Neural cell (in vitro differentiated cells): ENCODE results near the gene GRM4. TPM values are rescaled to one million over a fixed set of nuclear protein-coding genes. Genes with fewer than 3 reads are reported as not detected.

Source experiments
- H2AFZ ChIP-seq: fragments of 200-600, 300-800 bp; sonication (generic), shearing (Covaris generic); 2 replicates; pipeline ENCODE4 v1.6.0; 2014; ENCODE audit warnings: low read depth, mild to moderate bottlenecking, antibody characterized with exemption, low read length, moderate library complexity
- H3F3A ChIP-seq: fragments of 200-600 bp; shearing (Covaris generic); 2 replicates; pipeline ENCODE4 v1.6.1; 2016; ENCODE audit warnings: mild to moderate bottlenecking, moderate library complexity, mixed read lengths, antibody characterized with exemption, low read length; ENCODE audit not compliant: insufficient read depth, poor library complexity, severe bottlenecking
- H3K27ac ChIP-seq: fragments of 200-600, 300-800 bp; sonication (generic), shearing (Covaris generic); 2 replicates; pipeline ENCODE4 v1.5.1; 2014; ENCODE audit warnings: mild to moderate bottlenecking, low read length, moderate library complexity
- H3K27me3 ChIP-seq: fragments of 300-800, 200-600 bp; sonication (generic), shearing (Covaris generic); 2 replicates; pipeline ENCODE4 v1.6.0; 2014; ENCODE audit warnings: mild to moderate bottlenecking, low read depth, low read length, moderate library complexity; ENCODE audit not compliant: insufficient read depth
- H3K36me3 ChIP-seq: fragments of 300-800, 200-600 bp; sonication (generic), shearing (Covaris generic); 2 replicates; pipeline ENCODE4 v1.5.1; 2014; ENCODE audit warnings: mild to moderate bottlenecking, antibody characterized with exemption, low read length, moderate library complexity; ENCODE audit not compliant: insufficient read depth
- H3K4me2 ChIP-seq: fragments of 300-800, 200-600 bp; sonication (generic), shearing (Covaris generic); 2 replicates; pipeline ENCODE4 v1.6.0; 2014; ENCODE audit warnings: mild to moderate bottlenecking, low read length
- H3K4me3 ChIP-seq: fragments of 300-800, 200-600 bp; sonication (generic), shearing (Covaris generic); 2 replicates; pipeline ENCODE4 v1.5.1; 2014; ENCODE audit warnings: mild to moderate bottlenecking, low read length, moderate library complexity
- H3K79me2 ChIP-seq: fragments of 200-600 bp; shearing (Covaris generic); replicated peaks from 2 replicates; pipeline ENCODE4 v1.6.0; 2014; ENCODE audit warnings: mild to moderate bottlenecking, low read length, moderate library complexity; ENCODE audit not compliant: insufficient read depth
- H3K9ac ChIP-seq: fragments of 300-800, 200-600 bp; sonication (generic), shearing (Covaris generic); 2 replicates; pipeline ENCODE4 v1.6.1; 2016; ENCODE audit warnings: mild to moderate bottlenecking, low read length, mixed read lengths
- H3K9me2 ChIP-seq: fragments of 200-600 bp; shearing (Covaris generic); 2 replicates; pipeline ENCODE4 v1.6.1; 2016; ENCODE audit warnings: mild to moderate bottlenecking, low read length, mixed read lengths; ENCODE audit not compliant: insufficient read depth
- H3K9me3 ChIP-seq: fragments of 200-600, 300-800 bp; sonication (generic), shearing (Covaris generic); 2 replicates; pipeline ENCODE4 v1.6.1; 2016; ENCODE audit warnings: mild to moderate bottlenecking, mixed run types, low read length, moderate library complexity, mixed read lengths
- H4K20me1 ChIP-seq: fragments of 200-600 bp; shearing (Covaris generic); 2 replicates; pipeline ENCODE4 v1.6.1; 2016; ENCODE audit warnings: mild to moderate bottlenecking, mixed run types; ENCODE audit not compliant: insufficient read depth
- EP300 ChIP-seq: fragments of 450-650 bp; conservative IDR thresholded peaks from 2 replicates; pipeline ENCODE4 v1.6.1; 2014; ENCODE audit warnings: antibody characterized with exemption, mild to moderate bottlenecking, moderate library complexity; ENCODE audit not compliant: poor library complexity, severe bottlenecking
- EZH2 ChIP-seq: fragments of 200-600, 300-800 bp; shearing (Covaris generic), sonication (generic); IDR thresholded peaks from 2 replicates; pipeline ENCODE4 v1.6.1; 2014; ENCODE audit warnings: antibody characterized with exemption, low read length, borderline replicate concordance, mild to moderate bottlenecking; ENCODE audit not compliant: insufficient read depth, poor library complexity, severe bottlenecking
- MXI1 ChIP-seq: fragments of 450-650 bp; conservative IDR thresholded peaks from 2 replicates; pipeline ENCODE4 v1.6.1; 2014; ENCODE audit warnings: antibody characterized with exemption, mild to moderate bottlenecking; ENCODE audit not compliant: poor library complexity, severe bottlenecking
- POLR2AphosphoS5 ChIP-seq: IDR thresholded peaks from 2 replicates; pipeline ENCODE4 v1.6.1; 2012
- RAD21 ChIP-seq: fragments of 450-650 bp; conservative IDR thresholded peaks from 2 replicates; pipeline ENCODE4 v1.6.1; 2014; ENCODE audit warnings: antibody characterized with exemption, mild to moderate bottlenecking, moderate library complexity
- REST ChIP-seq: IDR thresholded peaks from 2 replicates; pipeline ENCODE4 v1.6.1; 2012; ENCODE audit warnings: borderline replicate concordance
- SMC3 ChIP-seq: fragments of 450-650 bp; conservative IDR thresholded peaks from 2 replicates; pipeline ENCODE4 v1.6.1; 2014; ENCODE audit warnings: antibody characterized with exemption, mild to moderate bottlenecking, moderate library complexity; ENCODE audit not compliant: poor library complexity
- TAF1 ChIP-seq: IDR thresholded peaks from 2 replicates; pipeline ENCODE4 v1.6.1; 2012; ENCODE audit warnings: low read depth
- polyA plus RNA-seq: library from polyadenylated mRNA; depleted of rRNA; stranded (reverse); fragments of >200 nt; gene quantifications from 2 replicates; pipeline ENCODE4 v1.2.3, GENCODE V29; 2014
- TF ChIP-seq, protein P1 (sequence below): fragments of 450-650 bp; IDR thresholded peaks from 2 replicates; pipeline ENCODE4 v1.5.1; 2014; ENCODE audit warnings: antibody characterized with exemption, mild to moderate bottlenecking, moderate library complexity; ENCODE audit not compliant: poor library complexity, severe bottlenecking

Gene GRM4
- polyA plus RNA-seq, 1 donor from 2014 or later: 2.1 TPM

- H3K4me2 ChIP-seq: no peak overlapping the region
- H3F3A ChIP-seq: no peaks in the 10 kb centered on the region
- H3K9me3 ChIP-seq: no peaks in the 10 kb centered on the region
- no peaks in the 10 kb centered on the region for H3K27me3 ChIP-seq
- no peaks in the 10 kb centered on the region for H3K79me2 ChIP-seq
- no peaks in the 10 kb centered on the region for H3K9me2 ChIP-seq
- H3K27ac ChIP-seq: no peak overlapping the region
- no peak overlapping the region for H3K9ac ChIP-seq
- H4K20me1 ChIP-seq: no peaks in the 10 kb centered on the region
- no peak for TF ChIP-seq TAF1
- TF ChIP-seq, protein P1, sequence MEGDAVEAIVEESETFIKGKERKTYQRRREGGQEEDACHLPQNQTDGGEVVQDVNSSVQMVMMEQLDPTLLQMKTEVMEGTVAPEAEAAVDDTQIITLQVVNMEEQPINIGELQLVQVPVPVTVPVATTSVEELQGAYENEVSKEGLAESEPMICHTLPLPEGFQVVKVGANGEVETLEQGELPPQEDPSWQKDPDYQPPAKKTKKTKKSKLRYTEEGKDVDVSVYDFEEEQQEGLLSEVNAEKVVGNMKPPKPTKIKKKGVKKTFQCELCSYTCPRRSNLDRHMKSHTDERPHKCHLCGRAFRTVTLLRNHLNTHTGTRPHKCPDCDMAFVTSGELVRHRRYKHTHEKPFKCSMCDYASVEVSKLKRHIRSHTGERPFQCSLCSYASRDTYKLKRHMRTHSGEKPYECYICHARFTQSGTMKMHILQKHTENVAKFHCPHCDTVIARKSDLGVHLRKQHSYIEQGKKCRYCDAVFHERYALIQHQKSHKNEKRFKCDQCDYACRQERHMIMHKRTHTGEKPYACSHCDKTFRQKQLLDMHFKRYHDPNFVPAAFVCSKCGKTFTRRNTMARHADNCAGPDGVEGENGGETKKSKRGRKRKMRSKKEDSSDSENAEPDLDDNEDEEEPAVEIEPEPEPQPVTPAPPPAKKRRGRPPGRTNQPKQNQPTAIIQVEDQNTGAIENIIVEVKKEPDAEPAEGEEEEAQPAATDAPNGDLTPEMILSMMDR: no peak
- no peak for TF ChIP-seq RAD21
- no peak for TF ChIP-seq REST
- TF ChIP-seq EP300: no peak
- TF ChIP-seq SMC3: no peak
- no peak for TF ChIP-seq EZH2
- TF ChIP-seq MXI1: no peak
- TF ChIP-seq POLR2AphosphoS5: no peak
- no peak overlapping the region for H3K4me3 ChIP-seq
- no peaks in the 10 kb centered on the region for H3K36me3 ChIP-seq
- no peak overlapping the region for H2AFZ ChIP-seq
Observed at GRCh38 chr6:34049395-34050342, 96.2 kb downstream of the GRM4 start.

- Histone ChIP-seq H2AFZ (no peak overlapping the region), H3K36me3 (no peaks in the 10 kb centered on the region), H3K9me3 (no peaks in the 10 kb centered on the region), H3K9me2 (no peaks in the 10 kb centered on the region), H3K4me3 (no peak overlapping the region), H4K20me1 (no peaks in the 10 kb centered on the region), H3K9ac (no peak overlapping the region), H3F3A (no peaks in the 10 kb centered on the region), H3K27me3 (no peaks in the 10 kb centered on the region), H3K4me2 (no peak overlapping the region), H3K27ac (no peak overlapping the region), H3K79me2 (no peaks in the 10 kb centered on the region)
- TF ChIP-seq REST (no peak), EP300 (no peak)
- TF ChIP-seq, protein P1: no peak
Observed at GRCh38 chr6:34047913-34048867, 97.7 kb downstream of the GRM4 start.
